Esophagus mucosa (tissue), 1 donor: ENCODE data around the gene AGTRAP. TPM values are rescaled to one million over a fixed set of nuclear protein-coding genes. Genes with fewer than 3 reads are reported as not detected.

Experiments used
- ATAC-seq: fragments of 200-7000 bp; cut with Tn5 transposase; one replicate; pipeline ENCODE4 v1.9.1; 2020
- total RNA-seq: library from RNA; stranded (reverse); gene quantifications from one replicate; pipeline ENCODE4 v1.2.4, GENCODE V29; 2023
- donor health status: DM: yes; HTN: yes; CAD: no.

The AGTRAP gene
- 50.4 TPM for total RNA-seq

DNA sequence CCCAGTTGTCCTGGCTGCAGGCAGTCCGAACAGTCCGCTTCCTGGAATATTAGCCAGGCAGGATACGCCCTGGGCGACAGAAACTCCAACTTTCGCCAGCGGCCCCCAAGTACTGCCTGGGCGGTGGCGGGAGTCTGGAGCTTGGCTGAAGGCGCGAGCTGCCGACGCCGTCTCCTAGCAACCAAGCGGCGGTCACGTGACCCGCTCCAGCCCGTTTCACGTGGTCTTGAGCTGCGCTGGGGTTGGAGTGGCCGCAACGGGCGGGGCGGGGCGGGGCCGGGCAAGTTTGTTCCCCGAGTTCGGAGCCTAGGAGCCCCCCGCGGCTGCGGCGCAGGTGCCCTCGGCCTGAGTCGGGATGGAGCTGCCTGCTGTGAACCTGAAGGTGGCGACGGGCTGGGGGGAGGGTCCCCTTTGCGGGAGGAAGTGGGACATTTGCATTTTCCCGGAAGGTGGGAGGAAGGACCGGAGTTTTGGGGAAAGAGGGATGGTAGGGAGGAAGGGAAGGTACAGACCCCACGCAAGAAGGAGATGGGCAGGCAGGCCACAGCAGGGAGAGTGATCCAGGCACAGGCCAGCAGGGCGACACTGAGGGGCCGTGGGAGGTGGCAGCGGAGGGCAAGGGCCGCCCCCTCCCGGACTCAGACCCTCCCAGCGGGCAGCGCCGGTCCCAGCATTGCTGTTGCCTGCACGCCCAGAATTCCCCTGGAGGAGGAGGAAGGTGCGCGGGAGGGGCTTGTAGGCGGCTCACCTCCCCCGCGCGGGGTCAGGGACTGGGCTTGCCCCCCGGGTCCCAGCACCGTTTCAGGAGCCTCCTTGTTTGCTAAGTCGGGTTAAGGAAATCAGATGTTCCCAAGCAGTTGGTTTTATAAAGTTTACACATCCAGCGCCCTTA, at the start of gene AGTRAP:
Gene AGTRAP (plus strand): TSS at position 283 of the 892 bp plus-strand sequence. CDS start 73 bp downstream, at position 356.
- ATAC-seq, result peak; percentile 77

- ATAC-seq, result no peak
Measured at GRCh38 chr1:11688506-11688905, 47.4 kb upstream of the AGTRAP start.

GRCh38 chr1:11690397-11691301, 45.3 kb upstream of the AGTRAP start:
- ATAC-seq, result peak; percentile 26

GRCh38 chr1:11691302-11691914, 44.5 kb upstream of the AGTRAP start, which contains the start of gene DRAXIN:
DRAXIN (plus strand) TSS chr1:11691710; CDS start chr1:11706259, 14,549 bp downstream.
- ATAC-seq, result peak; percentile 38

GRCh38 chr1:11691928-11692711, 43.8 kb upstream of the AGTRAP start:
- no peak for ATAC-seq

- peak; percentile 57 for ATAC-seq
Measured at GRCh38 chr1:11693024-11693590, 42.8 kb upstream of the AGTRAP start.

GRCh38 chr1:11693917-11694316, 42.0 kb upstream of the AGTRAP start:
- no peak for ATAC-seq

GRCh38 chr1:11695861-11696260, 40.1 kb upstream of the AGTRAP start:
- no peak for ATAC-seq

GRCh38 chr1:11697188-11697892, 38.6 kb upstream of the AGTRAP start:
- ATAC-seq, result no peak

DNA sequence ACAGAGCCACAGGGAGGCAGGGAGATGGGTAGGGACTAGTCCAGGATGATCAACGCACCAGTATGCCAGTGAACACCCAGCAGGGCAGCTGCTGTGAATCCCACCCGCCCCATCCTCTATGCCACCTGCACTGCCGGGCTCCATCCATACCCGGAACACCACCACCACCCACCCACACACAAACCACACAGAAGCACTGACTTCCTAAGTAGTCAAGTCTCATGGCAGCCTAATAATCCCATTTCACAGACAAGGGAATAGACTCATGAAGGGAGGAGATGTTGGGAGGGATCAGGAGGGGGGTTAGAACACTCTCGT, 38.1 kb upstream of the AGTRAP start:
- ATAC-seq, result no peak

- ATAC-seq, result no peak
Measured at GRCh38 chr1:11700601-11701467, 35.1 kb upstream of the AGTRAP start.

DNA sequence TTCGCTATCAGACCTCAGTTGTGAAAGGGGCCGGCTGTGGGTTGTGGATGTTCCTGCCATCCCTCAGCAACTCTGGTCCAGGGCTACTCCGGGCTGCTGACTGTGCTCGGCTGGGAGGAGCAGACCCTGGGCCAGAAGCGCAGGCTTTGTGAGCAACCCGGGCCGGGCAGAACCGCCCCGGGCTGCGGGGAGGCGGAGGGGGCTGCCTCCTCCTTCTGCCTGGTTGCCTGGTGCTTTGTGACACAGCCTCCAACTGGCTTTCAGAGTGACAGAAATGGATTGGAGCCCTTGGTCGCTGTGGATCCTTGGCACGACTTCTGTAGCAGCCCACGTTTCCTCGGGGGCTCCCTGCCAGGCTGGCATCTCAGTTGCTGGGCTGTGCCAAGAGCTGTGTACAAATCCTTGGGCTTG, 34.4 kb upstream of the AGTRAP start:
- no peak for ATAC-seq

GRCh38 chr1:11701981-11702803, 33.7 kb upstream of the AGTRAP start:
- no peak for ATAC-seq

- ATAC-seq, result no peak
Measured at GRCh38 chr1:11703357-11704193, 32.4 kb upstream of the AGTRAP start.

DNA sequence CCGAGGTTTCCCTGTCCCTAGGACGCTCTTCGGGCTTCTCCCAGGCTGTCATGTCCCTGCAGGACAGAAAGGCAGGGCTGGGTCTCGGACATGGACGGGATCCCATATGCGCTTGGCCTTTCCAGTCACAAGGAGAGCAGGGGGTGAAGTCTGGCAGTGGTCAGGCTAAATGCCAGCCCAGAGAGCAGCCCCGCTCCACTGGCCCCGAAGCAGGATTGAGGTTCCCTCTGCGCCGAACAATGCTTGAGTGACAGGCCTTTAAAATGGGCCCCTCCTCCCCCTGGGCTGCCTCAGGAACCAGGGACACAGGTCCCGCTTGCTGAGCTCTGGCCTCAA, 31.8 kb upstream of the AGTRAP start:
- ATAC-seq, result no peak

DNA sequence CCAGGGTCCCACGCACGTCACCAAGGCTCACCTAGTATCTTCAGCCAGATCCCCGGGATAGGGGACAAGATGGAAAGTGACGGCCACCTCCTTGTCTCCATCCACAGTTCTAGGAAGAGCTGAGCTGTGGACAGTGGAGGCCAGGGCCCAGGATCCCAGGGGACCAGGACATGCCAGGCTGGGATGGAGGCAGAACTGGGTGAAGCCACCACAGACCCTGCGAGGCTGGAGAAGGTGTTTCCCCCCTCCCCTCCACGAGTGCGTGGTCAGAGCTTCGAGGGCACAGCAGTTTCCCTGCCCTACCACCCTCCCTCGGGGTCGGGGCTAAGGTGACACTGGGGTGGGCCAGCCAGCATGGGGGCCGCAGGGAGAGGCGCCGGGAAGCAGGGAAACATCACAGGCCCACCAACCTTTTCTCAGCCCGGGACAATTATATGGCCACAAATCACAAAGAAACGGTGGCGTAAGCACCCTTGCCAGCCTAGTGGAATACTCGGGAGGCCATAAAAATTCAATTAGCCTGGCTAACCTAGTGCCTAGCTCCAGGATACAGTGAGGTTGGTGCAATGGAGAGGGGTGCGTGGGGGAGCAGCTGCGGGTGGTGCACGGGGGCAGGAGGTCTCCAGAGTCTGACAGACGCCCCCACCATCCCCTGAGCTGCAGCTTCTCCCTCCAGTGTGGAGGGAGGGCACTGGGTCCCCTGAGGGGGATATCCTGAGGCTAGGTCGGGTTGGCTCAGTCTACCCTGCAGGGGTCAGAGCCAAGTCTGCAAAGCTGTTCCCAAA, 31.1 kb upstream of the AGTRAP start:
- ATAC-seq, result no peak

DNA sequence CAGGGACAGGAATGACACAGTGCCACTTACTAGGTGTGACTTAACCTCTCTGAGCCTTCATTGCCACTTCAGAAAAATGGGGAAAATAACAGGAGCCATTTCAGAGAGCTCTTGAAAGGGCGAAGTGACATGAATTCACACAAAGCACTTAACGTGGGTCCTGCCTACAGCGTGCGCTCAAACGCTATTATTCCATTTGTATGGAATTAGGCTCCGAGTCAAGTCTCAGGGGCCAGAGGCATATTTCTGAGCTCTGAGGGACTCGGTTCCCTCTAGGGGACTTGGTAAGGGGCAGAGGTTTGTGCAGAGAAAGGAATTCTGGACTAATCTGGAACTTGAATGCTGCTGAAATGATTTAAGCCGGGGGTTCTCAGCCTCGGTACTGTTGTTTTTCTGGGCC, 30.3 kb upstream of the AGTRAP start:
- ATAC-seq, result no peak
